GM18519 (cell line): ENCODE results near the gene NRROS.
A peak's percentile ranks its signal among the peaks of the same experiment; 100 is the strongest.
"Not testable (repeated sequence)": the region's sequence is repeated elsewhere in the genome, so short reads cannot be mapped to it uniquely, and the experiment has no call there.

Experiments used
- ATAC-seq: cut with Tn5 transposase; IDR thresholded peaks from one replicate; pipeline ENCODE4 v1.9.1; 2021; ENCODE audit warnings: mild to moderate bottlenecking, moderate library complexity; ENCODE audit not compliant: unreplicated experiment, low FRiP score

The NRROS gene

GRCh38 chr3:196624067-196624790 is 15.3 kb upstream of the NRROS start:
- no peak for ATAC-seq

- no peak for ATAC-seq
Measured at GRCh38 chr3:196624907-196625306, 14.6 kb upstream of the NRROS start.

- ATAC-seq = no peak
Measured at GRCh38 chr3:196625331-196625730, 14.2 kb upstream of the NRROS start.

GRCh38 chr3:196627918-196628231 is 11.6 kb upstream of the NRROS start:
- no peak for ATAC-seq

GRCh38 chr3:196629228-196629627 is 10.3 kb upstream of the NRROS start:
- ATAC-seq = no peak

- ATAC-seq = no peak
Measured at GRCh38 chr3:196631682-196632045, 7.8 kb upstream of the NRROS start.

- ATAC-seq = peak; percentile 46
Measured at GRCh38 chr3:196632046-196632751, 7.3 kb upstream of the NRROS start.

- no peak for ATAC-seq
Measured at GRCh38 chr3:196633555-196634151, 5.8 kb upstream of the NRROS start.

GRCh38 chr3:196634224-196634623 is 5.3 kb upstream of the NRROS start:
- ATAC-seq = no peak

- ATAC-seq = no peak
Measured at GRCh38 chr3:196634829-196635228, 4.7 kb upstream of the NRROS start.

GRCh38 chr3:196636369-196637349 is 2.8 kb upstream of the NRROS start:
- ATAC-seq = no peak

- not testable (repeated sequence) for ATAC-seq
Measured at GRCh38 chr3:196637941-196638340, 1.6 kb upstream of the NRROS start.

- ATAC-seq = no peak
Measured at GRCh38 chr3:196638861-196639482, 522 bp upstream of the NRROS start.

- no peak for ATAC-seq
Measured at GRCh38 chr3:196640297-196641018, 964 bp downstream of the NRROS start.

- no peak for ATAC-seq
Measured at GRCh38 chr3:196641333-196642054, 2.0 kb downstream of the NRROS start.

GRCh38 chr3:196642434-196642833 is 2.9 kb downstream of the NRROS start:
- no peak for ATAC-seq

- peak; percentile 68 for ATAC-seq
Measured at GRCh38 chr3:196643201-196643749, 3.8 kb downstream of the NRROS start.

- no peak for ATAC-seq
Measured at GRCh38 chr3:196643761-196644160, 4.3 kb downstream of the NRROS start.

GRCh38 chr3:196645096-196645495 is 5.6 kb downstream of the NRROS start:
- ATAC-seq = no peak
